Ishikawa (cell line): ENCODE measurements around the gene MYO7B.

Experiments used
- CEBPB ChIP-seq: IDR thresholded peaks from 2 replicates; pipeline ENCODE4 v1.6.1; 2012
- EP300 ChIP-seq: IDR thresholded peaks from 2 replicates; pipeline ENCODE4 v1.6.1; 2012; ENCODE audit warnings: borderline replicate concordance
- YY1 ChIP-seq: IDR thresholded peaks from 2 replicates; pipeline ENCODE4 v1.6.1; 2012; ENCODE audit warnings: low read depth

DNA sequence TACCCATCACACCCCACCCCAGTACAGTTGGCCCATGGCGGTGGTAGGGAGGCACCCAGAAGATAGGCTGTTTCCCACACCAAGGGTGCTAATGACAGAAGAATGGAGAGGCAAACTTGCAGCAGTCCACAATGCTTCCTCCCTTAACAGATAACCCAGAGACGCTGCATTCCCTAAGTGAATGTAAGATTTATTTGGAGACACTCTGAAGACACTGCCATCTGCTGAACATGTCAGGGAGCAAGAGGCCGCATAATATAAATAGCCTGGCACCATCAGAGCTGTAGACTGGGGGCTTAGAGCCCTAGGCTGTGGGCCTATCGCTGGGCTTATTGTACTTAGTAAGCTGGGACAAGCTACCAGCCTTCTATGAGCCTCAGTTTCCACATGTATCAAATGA lies 7.0 kb upstream of the MYO7B start:
- TF ChIP-seq EP300: no peak
- TF ChIP-seq CEBPB: no peak
- TF ChIP-seq YY1: no peak
